OCI-LY3 (cell line): ENCODE measurements around the gene ASIC3.

Source experiments
- CTCF ChIP-seq: fragments of 200-600, 300-600 bp; sonication (generic); IDR thresholded peaks from 2 replicates; pipeline ENCODE4 v1.5.1; 2014; ENCODE audit warnings: antibody characterized with exemption, low read length, low read depth
- EZH2phosphoT487 ChIP-seq: fragments of 200-600 bp; shearing (Covaris generic); IDR thresholded peaks from 2 replicates; pipeline ENCODE4 v1.6.1; 2018; ENCODE audit warnings: antibody characterized with exemption, mixed run types, low read depth

GRCh38 chr7:151003572-151003971 is 44.8 kb upstream of the ASIC3 start:
- TF ChIP-seq CTCF: no peak
- TF ChIP-seq EZH2phosphoT487: no peak
